Sigmoid colon (tissue), 7 donors: ENCODE data around the gene LAMA1. TPM values are rescaled to one million over a fixed set of nuclear protein-coding genes. Genes with fewer than 3 reads are reported as not detected.

Experiments used
- DNase-seq: peaks from one replicate; pipeline ENCODE4 v3.0.0-alpha.2; 2019
- H3K27ac ChIP-seq, 4 donors: fragments of 200-600 bp; sonication (generic); one replicate each; pipeline ENCODE4 v1.5.1; 2016 to 2019; ENCODE audit warnings: mild to moderate bottlenecking in 1 of 4
- H3K27me3 ChIP-seq, 3 donors: fragments of 200-600 bp; sonication (generic); one replicate each; pipeline ENCODE4 v1.5.1; 2019; ENCODE audit warnings: mild to moderate bottlenecking in 1 of 3
- H3K36me3 ChIP-seq, 4 donors: fragments of 200-600 bp; sonication (generic); one replicate each; pipeline ENCODE4 v1.5.1; 2016 to 2019
- H3K4me1 ChIP-seq, 4 donors: fragments of 200-600 bp; sonication (generic); one replicate each; pipeline ENCODE4 v1.5.1; 2017 to 2019
- H3K4me3 ChIP-seq, 4 donors: fragments of 200-600 bp; sonication (generic); one replicate each; pipeline ENCODE4 v1.5.1; 2017 to 2019; ENCODE audit warnings: mild to moderate bottlenecking in 2 of 4, moderate library complexity in 1 of 4
- H3K9me3 ChIP-seq, 4 donors: fragments of 200-600 bp in 3 of 4; sonication (generic) in 3 of 4; one replicate each; pipeline versions ENCODE4 v1.5.1 to v1.6.1; 2013 to 2019
- EP300 ChIP-seq, 4 donors: sonication (generic); formaldehyde crosslinking; IDR thresholded peaks; one replicate each; pipeline ENCODE4 v1.6.1; 2017; ENCODE audit warnings: antibody characterized with exemption in 4 of 4
- POLR2A ChIP-seq, 2 donors: fragments of 450-650 bp; IDR thresholded peaks; one replicate each; pipeline ENCODE4 v1.6.1; 2016; ENCODE audit warnings: antibody characterized with exemption in 2 of 2, mild to moderate bottlenecking in 2 of 2, moderate library complexity in 2 of 2
- POLR2AphosphoS5 ChIP-seq, 4 donors: sonication (generic); formaldehyde crosslinking; IDR thresholded peaks; one replicate each; pipeline ENCODE4 v1.6.1; 2017; ENCODE audit warnings: antibody characterized with exemption in 4 of 4
- WGBS, 2 donors: extraction: QIAGEN DNeasy Blood & Tissue Kit; methylation state at CpG; one replicate each; pipeline ENCODE4 v1.1.7; 2013; 5-methylcytosine and 5-hydroxymethylcytosine counted together
- intact Hi-C: fragments of 100-400 bp; cut with DNase I; formaldehyde crosslinking; loops from one replicate; pipeline ENCODE4 v1.15.1; 2023
- polyA plus RNA-seq, 3 donors: library from polyadenylated mRNA; stranded (reverse); fragments of 200-250 nt; gene quantifications; one replicate each; pipeline ENCODE4 v1.2.3, GENCODE V29; 2013
- total RNA-seq, 4 donors: library from RNA; depleted of rRNA; stranded (reverse); fragments of >200 nt; gene quantifications; one replicate each; pipeline ENCODE4 v1.1.0, GENCODE V29; 2016
- TF ChIP-seq, protein P1 (sequence below), 4 experiments: fragments of 450-650 bp in 3 of 4; fragments of 200-600 bp in 1 of 4; IDR thresholded peaks; one replicate each; pipeline ENCODE4 v1.5.1; 2016 to 2019; ENCODE audit warnings: antibody characterized with exemption in 4 of 4, mild to moderate bottlenecking in 3 of 4, moderate library complexity in 2 of 4
- donor health status: healthy with polysubstance abuse.
- donor health status: Bipolar disorder and iron deficiency.
- donor health status: healthy.

LAMA1 gene
- total and polyA plus RNA-seq, 7 donors: 0.27 to 19.2 (median 1.4) TPM

DNA sequence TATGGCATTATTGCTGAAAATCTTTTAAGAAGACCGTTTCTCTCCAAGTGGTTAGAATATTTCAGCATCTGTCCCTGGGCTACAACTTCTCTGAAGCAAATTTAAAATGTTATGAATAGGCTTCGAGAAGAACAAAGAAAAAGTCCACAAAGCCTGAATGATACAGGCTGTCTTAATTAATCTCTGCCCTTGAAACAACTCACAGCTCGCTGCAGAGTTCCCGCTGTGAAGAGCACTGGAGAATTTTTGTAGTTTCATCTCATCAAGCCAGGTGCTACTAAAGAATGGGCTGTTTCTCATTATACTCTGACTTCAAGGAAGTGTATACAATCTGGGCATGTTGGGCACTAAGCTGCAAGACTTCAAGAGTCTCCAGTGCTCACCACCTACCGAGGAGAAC lies 67.6 kb downstream of the LAMA1 start:
- no peak overlapping the region for H3K4me3 ChIP-seq
- intact Hi-C loops: no loop called here
- H3K9me3 ChIP-seq: no peaks in the 10 kb centered on the region
- no peaks in the 10 kb centered on the region for H3K4me1 ChIP-seq
- no peak for DNase-seq
- TF ChIP-seq, protein P1, sequence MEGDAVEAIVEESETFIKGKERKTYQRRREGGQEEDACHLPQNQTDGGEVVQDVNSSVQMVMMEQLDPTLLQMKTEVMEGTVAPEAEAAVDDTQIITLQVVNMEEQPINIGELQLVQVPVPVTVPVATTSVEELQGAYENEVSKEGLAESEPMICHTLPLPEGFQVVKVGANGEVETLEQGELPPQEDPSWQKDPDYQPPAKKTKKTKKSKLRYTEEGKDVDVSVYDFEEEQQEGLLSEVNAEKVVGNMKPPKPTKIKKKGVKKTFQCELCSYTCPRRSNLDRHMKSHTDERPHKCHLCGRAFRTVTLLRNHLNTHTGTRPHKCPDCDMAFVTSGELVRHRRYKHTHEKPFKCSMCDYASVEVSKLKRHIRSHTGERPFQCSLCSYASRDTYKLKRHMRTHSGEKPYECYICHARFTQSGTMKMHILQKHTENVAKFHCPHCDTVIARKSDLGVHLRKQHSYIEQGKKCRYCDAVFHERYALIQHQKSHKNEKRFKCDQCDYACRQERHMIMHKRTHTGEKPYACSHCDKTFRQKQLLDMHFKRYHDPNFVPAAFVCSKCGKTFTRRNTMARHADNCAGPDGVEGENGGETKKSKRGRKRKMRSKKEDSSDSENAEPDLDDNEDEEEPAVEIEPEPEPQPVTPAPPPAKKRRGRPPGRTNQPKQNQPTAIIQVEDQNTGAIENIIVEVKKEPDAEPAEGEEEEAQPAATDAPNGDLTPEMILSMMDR (IDR thresholded peaks at IDR 0.05): no peak
- no peak for TF ChIP-seq POLR2AphosphoS5 (IDR thresholded peaks at IDR 0.05)
- TF ChIP-seq EP300 (IDR thresholded peaks at IDR 0.05): no peak
- H3K27me3 ChIP-seq: no peaks in the 10 kb centered on the region
- no peaks in the 10 kb centered on the region for H3K36me3 ChIP-seq
- 78 to 82% methylated on average over 5 of the region's 5 CpGs for WGBS, 2 donors
- no peak overlapping the region for H3K27ac ChIP-seq

DNA sequence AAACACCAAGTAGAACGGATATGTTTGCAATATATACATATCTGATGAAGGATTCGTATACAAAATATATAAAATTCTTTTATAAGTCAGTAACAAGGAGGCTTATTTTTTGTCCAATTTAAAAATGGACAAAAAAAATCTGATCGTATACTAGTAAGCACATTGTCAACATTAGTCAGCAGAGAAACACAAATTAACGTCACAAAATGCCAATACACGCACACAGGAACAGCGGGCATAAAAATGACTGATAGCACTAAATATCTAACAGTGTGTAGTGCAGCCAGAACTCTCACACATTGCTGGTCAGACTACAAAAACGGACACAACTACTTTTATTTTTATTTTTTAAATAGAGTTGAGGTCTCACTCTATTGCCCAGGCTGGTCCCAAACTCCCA lies 69.5 kb downstream of the LAMA1 start:
- H3K4me1 ChIP-seq: no peaks in the 10 kb centered on the region
- intact Hi-C loops: no loop called here
- no peak for DNase-seq
- no peak overlapping the region for H3K27ac ChIP-seq
- H3K9me3 ChIP-seq: no peaks in the 10 kb centered on the region
- no peaks in the 10 kb centered on the region for H3K36me3 ChIP-seq
- H3K27me3 ChIP-seq: no peaks in the 10 kb centered on the region
- WGBS, 2 donors: 74 to 87% methylated on average over 7 of the region's 7 CpGs
- no peak for TF ChIP-seq POLR2A (IDR thresholded peaks at IDR 0.05)
- TF ChIP-seq EP300 (IDR thresholded peaks at IDR 0.05): no peak
- no peak for TF ChIP-seq POLR2AphosphoS5 (IDR thresholded peaks at IDR 0.05)
- TF ChIP-seq, protein P1 (IDR thresholded peaks at IDR 0.05): no peak
- no peak overlapping the region for H3K4me3 ChIP-seq

DNA sequence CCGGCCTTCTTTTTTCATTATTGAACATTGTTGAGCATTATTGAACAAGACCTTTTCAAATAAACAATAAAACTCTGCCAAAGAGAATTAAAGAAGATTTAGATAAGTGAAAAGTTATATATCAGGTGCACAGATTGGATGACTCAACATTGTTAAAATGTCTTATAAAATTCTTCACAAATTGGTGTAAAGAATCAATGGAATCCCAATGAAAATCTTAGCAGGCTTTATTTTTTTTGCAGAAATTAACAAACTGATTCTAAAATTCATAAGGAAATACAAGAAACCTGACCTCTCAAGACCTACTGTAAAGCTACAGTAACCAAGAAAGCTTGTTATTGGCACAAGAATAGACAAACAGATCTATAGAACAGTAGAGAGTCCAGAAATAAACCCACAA lies 70.3 kb downstream of the LAMA1 start:
- 38 to 72% methylated on average over 1 of the region's 1 CpG for WGBS, 2 donors
- intact Hi-C loops: no loop called here
- Histone ChIP-seq H3K36me3 (no peaks in the 10 kb centered on the region), H3K4me1 (no peaks in the 10 kb centered on the region), H3K27ac (no peak overlapping the region), H3K9me3 (no peaks in the 10 kb centered on the region), H3K27me3 (no peaks in the 10 kb centered on the region), H3K4me3 (no peak overlapping the region)
- no peak for DNase-seq
- TF ChIP-seq, protein P1 (IDR thresholded peaks at IDR 0.05): no peak
- TF ChIP-seq POLR2AphosphoS5 (IDR thresholded peaks at IDR 0.05) (no peak), POLR2A (IDR thresholded peaks at IDR 0.05) (no peak), EP300 (IDR thresholded peaks at IDR 0.05) (no peak)

DNA sequence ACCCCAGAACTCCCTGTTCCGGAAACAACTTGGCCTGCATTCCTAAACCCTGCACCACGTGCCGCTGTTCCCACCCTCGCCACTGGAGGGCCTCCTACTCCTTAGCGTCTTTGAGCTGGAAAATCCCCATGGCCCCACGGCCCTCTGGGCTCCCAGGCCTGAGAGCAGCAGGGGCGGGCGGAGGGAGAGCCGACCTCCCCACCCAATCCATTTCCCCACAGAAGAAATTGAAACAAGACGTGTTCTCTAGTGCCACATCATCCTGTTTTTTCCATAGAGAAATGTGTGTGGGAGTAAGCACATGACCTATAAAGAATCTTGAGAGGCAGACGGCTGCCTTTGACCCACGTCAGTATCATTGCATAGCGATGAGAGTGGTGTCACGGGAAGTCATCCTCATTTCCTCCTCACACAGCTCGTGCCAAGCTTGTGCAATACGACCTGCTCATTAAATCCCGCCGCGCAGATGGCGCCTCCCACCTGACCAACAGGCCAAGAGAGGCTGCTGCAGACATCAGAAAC lies 79.2 kb downstream of the LAMA1 start:
- TF ChIP-seq, protein P1 (IDR thresholded peaks at IDR 0.05): peak; percentile 60 to 75 (median 72)
- TF ChIP-seq POLR2AphosphoS5 (IDR thresholded peaks at IDR 0.05): peak; percentile 55 to 86 (median 66)
- TF ChIP-seq POLR2A (IDR thresholded peaks at IDR 0.05): no peak
- TF ChIP-seq EP300 (IDR thresholded peaks at IDR 0.05): peak in 3 of 4 donors; percentile 67 to 90 (median 87)
- peak overlapping the region in 3 of 4 donors; percentile 19 to 34 (median 25) for H3K4me3 ChIP-seq
- H3K27ac ChIP-seq: peak overlapping the region; percentile 60 to 77 (median 67)
- peaks cover 0 to 5% (median 4%) of the 10 kb centered on the region in 4 donors for H3K4me1 ChIP-seq
- DNase-seq: peak; percentile 96
- H3K36me3 ChIP-seq: no peaks in the 10 kb centered on the region
- 22 to 48% methylated on average over 20 of the region's 20 CpGs for whole genome bisulfite sequencing, 2 donors
- no peaks in the 10 kb centered on the region for H3K9me3 ChIP-seq
- intact Hi-C loops: loop anchor here (1.0 kb wide), 1 partner anchor 139 kb away; no protein-coding TSS in a partner anchor
- no peaks in the 10 kb centered on the region for H3K27me3 ChIP-seq

DNA sequence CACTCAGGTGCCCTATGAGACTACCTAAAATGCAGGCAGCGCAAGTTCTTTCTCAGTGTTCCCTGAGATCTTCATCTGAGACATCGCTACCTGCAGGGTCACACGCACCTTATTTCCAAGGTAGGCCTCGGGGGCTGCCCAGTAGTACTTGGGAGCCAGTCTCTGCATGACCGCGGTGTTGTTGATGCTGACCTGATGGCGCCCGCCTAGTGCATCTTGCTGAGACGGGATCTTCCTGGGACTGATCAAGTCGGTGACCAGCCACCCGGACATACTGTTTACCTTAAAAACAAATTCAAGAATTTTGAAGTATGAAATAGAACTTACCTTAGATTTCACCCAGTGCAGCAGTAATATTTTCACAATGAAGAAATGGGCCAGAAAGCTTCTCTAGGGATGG lies 80.1 kb downstream of the LAMA1 start:
- Histone ChIP-seq H3K9me3 (no peaks in the 10 kb centered on the region), H3K27ac (peak overlapping the region in 2 of 4 donors; percentile 72 to 77), H3K4me1 (peaks cover 0 to 5% (median 4%) of the 10 kb centered on the region in 4 donors), H3K36me3 (no peaks in the 10 kb centered on the region), H3K4me3 (no peak overlapping the region), H3K27me3 (no peaks in the 10 kb centered on the region)
- no peak for DNase-seq
- 96% methylated on average over 11 of the region's 11 CpGs for WGBS, 2 donors
- TF ChIP-seq EP300 (IDR thresholded peaks at IDR 0.05): no peak
- TF ChIP-seq POLR2AphosphoS5 (IDR thresholded peaks at IDR 0.05): no peak
- TF ChIP-seq, protein P1 (IDR thresholded peaks at IDR 0.05): no peak
- no peak for TF ChIP-seq POLR2A (IDR thresholded peaks at IDR 0.05)
- intact Hi-C loops: no loop called here
